OCI-LY3 (cell line): ENCODE data around the gene IZUMO4.
"Not testable (repeated sequence)": the region's sequence is repeated elsewhere in the genome, so short reads cannot be mapped to it uniquely, and the experiment has no call there.

ENCODE experiments used
- H2AFZ ChIP-seq: fragments of 200-600, 300-600 bp; shearing (Covaris generic); 2 replicates; pipeline ENCODE4 v1.6.0; 2014; ENCODE audit warnings: antibody characterized with exemption, low read depth, low read length
- H3K27ac ChIP-seq: fragments of 200-600, 300-600 bp; sonication (generic); 2 replicates; pipeline ENCODE4 v1.5.1; 2014; ENCODE audit warnings: mild to moderate bottlenecking, low read length, moderate library complexity, mixed read lengths
- H3K27me3 ChIP-seq: fragments of 200-600, 300-600 bp; sonication (generic); 2 replicates; pipeline ENCODE4 v1.6.1; 2014; ENCODE audit warnings: low read depth, low read length, mixed read lengths
- H3K36me3 ChIP-seq: fragments of 200-600, 300-600 bp; sonication (generic); replicated peaks from 2 replicates; pipeline ENCODE3; 2014; ENCODE audit warnings: low read depth, low read length, mixed read lengths
- H3K4me1 ChIP-seq: fragments of 300-600, 200-600 bp; sonication (generic); 2 replicates; pipeline ENCODE4 v1.6.1; 2014; ENCODE audit warnings: low read length, mixed read lengths
- H3K4me2 ChIP-seq: fragments of 200-600, 300-600 bp; sonication (generic); 2 replicates; pipeline ENCODE4 v1.6.1; 2014; ENCODE audit warnings: low read length, mixed read lengths
- H3K4me3 ChIP-seq: fragments of 300-600, 200-600 bp; sonication (generic); 2 replicates; pipeline ENCODE4 v1.5.1; 2014; ENCODE audit warnings: antibody characterized with exemption, mild to moderate bottlenecking, low read length, moderate library complexity
- H3K79me2 ChIP-seq: fragments of 300-600, 200-600 bp; shearing (Covaris generic); 2 replicates; pipeline ENCODE4 v1.6.1; 2014; ENCODE audit warnings: mild to moderate bottlenecking, low read length, mixed read lengths
- H3K9ac ChIP-seq: fragments of 300-600, 200-600 bp; shearing (Covaris generic); 2 replicates; pipeline ENCODE4 v1.6.0; 2014; ENCODE audit warnings: mild to moderate bottlenecking, low read length, moderate library complexity
- H3K9me3 ChIP-seq: fragments of 200-600, 300-600 bp; shearing (Covaris generic); 2 replicates; pipeline ENCODE4 v1.6.1; 2014; ENCODE audit warnings: low read length, mixed read lengths; ENCODE audit not compliant: insufficient read depth
- H4K20me1 ChIP-seq: fragments of 200-600, 300-600 bp; sonication (generic); 2 replicates; pipeline ENCODE4 v1.6.1; 2016; ENCODE audit warnings: low read length, mixed read lengths; ENCODE audit not compliant: insufficient read depth
- EZH2phosphoT487 ChIP-seq: fragments of 200-600 bp; shearing (Covaris generic); IDR thresholded peaks from 2 replicates; pipeline ENCODE4 v1.6.1; 2018; ENCODE audit warnings: antibody characterized with exemption, mixed run types, low read depth
- TF ChIP-seq, protein P1 (sequence below): fragments of 200-600, 300-600 bp; sonication (generic); IDR thresholded peaks from 2 replicates; pipeline ENCODE4 v1.5.1; 2014; ENCODE audit warnings: antibody characterized with exemption, low read length, low read depth

The IZUMO4 gene

DNA sequence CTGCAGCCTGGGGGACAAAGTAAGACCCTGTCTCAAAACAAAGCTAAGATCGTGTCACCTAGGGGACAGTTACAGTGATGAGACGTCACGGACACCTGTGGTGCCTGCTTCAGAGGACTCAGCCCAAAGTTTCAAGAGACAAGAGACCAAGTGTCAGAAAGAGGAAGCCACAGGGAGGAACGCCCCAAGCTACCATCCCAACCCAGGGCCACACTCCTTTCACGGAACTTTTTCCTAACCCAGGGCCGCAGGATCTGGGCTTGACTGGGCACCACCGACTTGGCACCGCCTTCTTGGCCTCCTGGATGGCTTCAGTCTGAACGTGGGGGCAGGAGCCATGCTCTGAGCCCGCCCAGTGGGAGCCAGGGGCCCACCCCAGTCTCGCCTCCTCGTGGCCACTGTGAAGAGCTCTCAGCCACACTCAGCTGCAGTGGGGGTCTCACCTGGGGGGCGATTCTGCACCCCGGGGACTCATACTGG is 9.1 kb upstream of the IZUMO4 start:
- H2AFZ ChIP-seq, result no peak overlapping the region
- H3K4me3 ChIP-seq, result peak overlapping the region; percentile 88; the same call in 1 of the 2 replicates
- no peaks in the 10 kb centered on the region for H3K27me3 ChIP-seq
- peak overlapping the region; percentile 49; the same call in 1 of the 2 replicates for H3K9ac ChIP-seq
- no peak for TF ChIP-seq EZH2phosphoT487
- TF ChIP-seq, protein P1, sequence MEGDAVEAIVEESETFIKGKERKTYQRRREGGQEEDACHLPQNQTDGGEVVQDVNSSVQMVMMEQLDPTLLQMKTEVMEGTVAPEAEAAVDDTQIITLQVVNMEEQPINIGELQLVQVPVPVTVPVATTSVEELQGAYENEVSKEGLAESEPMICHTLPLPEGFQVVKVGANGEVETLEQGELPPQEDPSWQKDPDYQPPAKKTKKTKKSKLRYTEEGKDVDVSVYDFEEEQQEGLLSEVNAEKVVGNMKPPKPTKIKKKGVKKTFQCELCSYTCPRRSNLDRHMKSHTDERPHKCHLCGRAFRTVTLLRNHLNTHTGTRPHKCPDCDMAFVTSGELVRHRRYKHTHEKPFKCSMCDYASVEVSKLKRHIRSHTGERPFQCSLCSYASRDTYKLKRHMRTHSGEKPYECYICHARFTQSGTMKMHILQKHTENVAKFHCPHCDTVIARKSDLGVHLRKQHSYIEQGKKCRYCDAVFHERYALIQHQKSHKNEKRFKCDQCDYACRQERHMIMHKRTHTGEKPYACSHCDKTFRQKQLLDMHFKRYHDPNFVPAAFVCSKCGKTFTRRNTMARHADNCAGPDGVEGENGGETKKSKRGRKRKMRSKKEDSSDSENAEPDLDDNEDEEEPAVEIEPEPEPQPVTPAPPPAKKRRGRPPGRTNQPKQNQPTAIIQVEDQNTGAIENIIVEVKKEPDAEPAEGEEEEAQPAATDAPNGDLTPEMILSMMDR, result peak; percentile 52
- H3K4me1 ChIP-seq, result peaks cover 93% of the 10 kb centered on the region
- peaks cover 62% of the 10 kb centered on the region for H3K79me2 ChIP-seq
- peak overlapping the region; percentile 97 for H3K4me2 ChIP-seq
- H3K9me3 ChIP-seq, result no peaks in the 10 kb centered on the region
- peak overlapping the region; percentile 94 for H3K27ac ChIP-seq
- peaks cover 28% of the 10 kb centered on the region for H3K36me3 ChIP-seq
- H4K20me1 ChIP-seq, result peaks cover 3% of the 10 kb centered on the region

DNA sequence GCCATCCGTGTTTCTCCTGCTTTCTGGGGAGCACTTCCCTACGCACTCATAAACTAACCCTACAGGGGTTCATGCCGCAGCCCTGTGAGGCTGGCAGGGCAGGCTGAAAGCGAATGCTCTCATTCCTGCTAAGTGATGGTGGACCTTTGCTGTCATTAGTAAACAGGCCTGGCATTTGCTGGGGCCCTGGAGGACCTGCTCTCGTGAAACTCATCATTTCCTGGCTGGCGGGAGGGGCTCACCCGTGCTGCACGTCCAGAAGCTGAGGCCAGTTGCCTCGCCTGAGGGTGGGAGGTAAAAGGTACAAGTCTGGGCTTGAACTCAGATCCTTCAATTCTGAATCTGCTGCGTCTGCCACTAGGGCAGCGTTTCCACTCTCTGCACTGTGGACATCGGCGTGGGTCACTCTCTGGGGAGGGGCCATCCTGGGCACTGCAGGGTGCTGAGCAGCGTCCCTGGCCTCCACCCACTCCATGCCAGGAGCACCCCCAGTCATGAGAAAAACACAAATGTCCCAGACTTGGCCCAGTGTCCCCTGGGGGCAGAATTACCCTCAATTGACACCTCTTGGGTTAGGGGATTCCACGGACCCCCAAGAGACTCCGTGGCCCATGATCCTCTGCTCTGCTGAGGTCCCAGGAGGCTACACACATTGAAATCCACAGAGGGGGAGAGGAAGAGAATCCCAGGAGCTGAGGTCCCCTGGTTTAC is 7.6 kb upstream of the IZUMO4 start:
- Histone ChIP-seq H3K79me2 (peaks cover 62% of the 10 kb centered on the region), H3K9ac (peak overlapping the region; percentile 65), H3K27ac (peak overlapping the region; percentile 94), H3K4me3 (peak overlapping the region; percentile 60), H2AFZ (no peak overlapping the region), H3K36me3 (peaks cover 28% of the 10 kb centered on the region), H3K9me3 (no peaks in the 10 kb centered on the region), H4K20me1 (no peaks in the 10 kb centered on the region), H3K27me3 (no peaks in the 10 kb centered on the region), H3K4me1 (peaks cover 92% of the 10 kb centered on the region), H3K4me2 (peak overlapping the region; percentile 71)
- TF ChIP-seq, protein P1, result no peak
- no peak for TF ChIP-seq EZH2phosphoT487

DNA sequence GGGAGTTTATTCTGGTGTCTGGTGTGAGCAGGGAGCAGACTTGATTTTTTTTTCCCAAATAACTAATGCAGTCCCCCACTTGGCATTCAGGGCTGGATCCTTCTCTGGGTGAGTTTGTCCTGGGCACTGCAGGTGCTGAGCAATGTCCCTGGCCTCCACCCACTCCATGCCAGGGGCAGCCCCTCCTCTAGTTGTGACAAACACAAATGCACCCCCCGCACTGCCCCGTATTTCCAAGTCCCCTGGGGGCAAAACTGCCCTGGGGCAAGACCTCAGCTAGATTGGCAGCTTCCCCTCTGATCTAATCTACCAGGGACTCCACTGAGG is 7.0 kb upstream of the IZUMO4 start:
- peak overlapping the region; percentile 60 for H3K4me3 ChIP-seq

DNA sequence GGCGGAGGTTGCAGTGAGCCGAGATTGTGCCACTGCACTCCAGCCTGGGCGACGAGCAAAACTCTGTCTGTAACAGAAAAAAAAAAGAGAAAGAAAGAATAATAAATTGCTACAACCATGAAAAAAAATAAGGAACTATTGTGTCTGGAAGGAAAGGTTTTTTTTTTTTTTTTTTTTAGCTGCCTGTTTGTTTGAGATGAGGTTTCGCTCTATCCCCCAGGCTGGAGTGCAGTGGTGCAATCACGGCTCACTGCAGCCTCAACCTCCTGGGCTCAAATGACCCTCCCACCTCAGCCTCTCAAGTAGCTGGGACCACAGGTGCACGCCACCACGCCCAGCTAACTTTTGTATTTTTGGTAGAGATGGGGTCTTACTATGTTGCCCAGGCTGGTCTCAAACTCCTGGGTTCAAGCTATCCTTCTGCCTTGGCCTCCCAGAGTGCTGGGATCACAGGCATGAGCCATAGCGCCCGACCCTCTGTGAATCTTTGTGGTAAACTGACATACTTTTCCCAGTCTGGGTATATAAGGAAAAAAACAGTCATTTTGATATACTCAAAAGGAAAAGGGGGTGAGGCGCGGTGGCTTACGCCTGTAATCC is 4.7 kb upstream of the IZUMO4 start:
- not testable (repeated sequence) for H3K4me3 ChIP-seq, H3K9me3 ChIP-seq, H2AFZ ChIP-seq, H3K27me3 ChIP-seq, H3K9ac ChIP-seq, H4K20me1 ChIP-seq, H3K4me2 ChIP-seq
- H3K4me1 ChIP-seq, result peaks cover 74% of the 10 kb centered on the region
- peaks cover 37% of the 10 kb centered on the region for H3K36me3 ChIP-seq
- peak overlapping the region; percentile 94 for H3K27ac ChIP-seq
- H3K79me2 ChIP-seq, result peaks cover 64% of the 10 kb centered on the region

More for the DNA sequence above, 7.0 kb upstream of the IZUMO4 start:
- peaks cover 62% of the 10 kb centered on the region for H3K79me2 ChIP-seq
- H3K4me1 ChIP-seq, result peaks cover 94% of the 10 kb centered on the region
- peak overlapping the region; percentile 65 for H3K9ac ChIP-seq
- H3K4me2 ChIP-seq, result peak overlapping the region; percentile 71
- no peak overlapping the region for H2AFZ ChIP-seq
- H3K36me3 ChIP-seq, result peaks cover 31% of the 10 kb centered on the region
- peak overlapping the region; percentile 94 for H3K27ac ChIP-seq
- TF ChIP-seq EZH2phosphoT487, result no peak
- TF ChIP-seq, protein P1, result no peak
- H4K20me1 ChIP-seq, result no peaks in the 10 kb centered on the region
- H3K9me3 ChIP-seq, result no peaks in the 10 kb centered on the region
- no peaks in the 10 kb centered on the region for H3K27me3 ChIP-seq
